Measurements from ENCODE around the gene RRP12.

RRP12 gene

DNA sequence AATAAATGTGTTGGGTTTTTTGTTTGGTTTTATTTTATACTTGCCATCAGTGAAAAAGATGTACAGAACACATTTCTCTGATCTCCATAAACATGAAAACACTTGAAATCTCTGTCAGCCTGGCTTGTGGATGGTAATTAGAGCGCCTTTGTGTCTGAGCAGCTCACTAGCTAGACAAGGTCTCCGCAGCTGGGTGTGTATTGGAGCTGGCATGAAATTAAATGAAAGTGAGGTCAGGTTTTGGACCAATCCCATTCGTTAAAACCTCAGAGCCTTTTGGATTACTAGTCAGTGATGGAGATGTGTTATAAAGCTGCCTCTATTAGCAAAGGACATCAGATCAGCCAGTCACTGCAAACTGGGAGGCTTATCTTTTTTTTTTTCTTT lies 79.3 kb downstream of the RRP12 start:
- DNase-seq (ENCODE audit: low read depth): no peak
- TF ChIP-seq, protein P1, sequence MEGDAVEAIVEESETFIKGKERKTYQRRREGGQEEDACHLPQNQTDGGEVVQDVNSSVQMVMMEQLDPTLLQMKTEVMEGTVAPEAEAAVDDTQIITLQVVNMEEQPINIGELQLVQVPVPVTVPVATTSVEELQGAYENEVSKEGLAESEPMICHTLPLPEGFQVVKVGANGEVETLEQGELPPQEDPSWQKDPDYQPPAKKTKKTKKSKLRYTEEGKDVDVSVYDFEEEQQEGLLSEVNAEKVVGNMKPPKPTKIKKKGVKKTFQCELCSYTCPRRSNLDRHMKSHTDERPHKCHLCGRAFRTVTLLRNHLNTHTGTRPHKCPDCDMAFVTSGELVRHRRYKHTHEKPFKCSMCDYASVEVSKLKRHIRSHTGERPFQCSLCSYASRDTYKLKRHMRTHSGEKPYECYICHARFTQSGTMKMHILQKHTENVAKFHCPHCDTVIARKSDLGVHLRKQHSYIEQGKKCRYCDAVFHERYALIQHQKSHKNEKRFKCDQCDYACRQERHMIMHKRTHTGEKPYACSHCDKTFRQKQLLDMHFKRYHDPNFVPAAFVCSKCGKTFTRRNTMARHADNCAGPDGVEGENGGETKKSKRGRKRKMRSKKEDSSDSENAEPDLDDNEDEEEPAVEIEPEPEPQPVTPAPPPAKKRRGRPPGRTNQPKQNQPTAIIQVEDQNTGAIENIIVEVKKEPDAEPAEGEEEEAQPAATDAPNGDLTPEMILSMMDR (conservative IDR thresholded peaks at IDR 0.05; ENCODE audit: low read length): no peak
- no peak overlapping the region for H3K4me3 ChIP-seq (ENCODE audit: low read length)

DNA sequence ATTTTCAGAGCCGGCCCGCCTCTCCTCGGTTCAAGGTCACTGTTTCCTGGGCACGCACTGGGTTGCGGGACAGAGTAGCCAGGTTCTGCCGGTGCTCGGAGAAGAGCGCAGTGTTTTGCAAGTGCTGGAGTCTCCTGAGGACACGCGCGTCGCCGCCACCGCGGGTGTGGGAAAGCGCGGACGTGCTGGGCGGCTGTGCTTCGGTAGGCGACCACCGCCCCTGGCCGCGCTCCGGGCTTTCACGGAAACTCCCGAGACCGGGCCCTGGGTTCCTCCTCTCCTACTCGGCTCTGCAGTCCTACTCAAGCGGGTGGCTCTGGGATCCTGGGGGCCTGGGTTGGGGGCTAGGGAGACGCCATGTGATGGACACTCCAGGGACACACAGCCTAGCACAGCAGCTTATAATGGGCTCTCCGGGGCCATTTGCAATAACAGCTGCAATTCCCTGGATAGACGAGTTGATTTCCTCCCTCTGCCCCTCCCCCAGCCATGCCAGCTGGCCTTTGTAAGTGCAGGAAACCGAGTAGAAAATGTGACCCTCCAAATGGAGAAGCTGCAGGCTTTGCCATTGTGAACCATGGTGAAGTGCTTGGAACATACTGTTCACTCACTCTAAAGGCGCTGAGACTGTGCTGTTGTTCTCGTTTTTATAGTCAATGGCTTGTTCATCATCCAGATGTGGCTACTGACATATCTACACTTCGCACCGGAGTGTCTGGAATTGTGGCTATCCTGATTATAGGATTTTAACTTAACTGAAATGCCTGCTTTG lies 79.9 kb downstream of the RRP12 start:
- no peak for DNase-seq (ENCODE audit: low read depth)
- peak overlapping the region; percentile 17; the same call in 1 of the 2 replicates for H3K4me3 ChIP-seq (ENCODE audit: low read length)
- TF ChIP-seq, protein P1 (conservative IDR thresholded peaks at IDR 0.05; ENCODE audit: low read length): no peak

DNA sequence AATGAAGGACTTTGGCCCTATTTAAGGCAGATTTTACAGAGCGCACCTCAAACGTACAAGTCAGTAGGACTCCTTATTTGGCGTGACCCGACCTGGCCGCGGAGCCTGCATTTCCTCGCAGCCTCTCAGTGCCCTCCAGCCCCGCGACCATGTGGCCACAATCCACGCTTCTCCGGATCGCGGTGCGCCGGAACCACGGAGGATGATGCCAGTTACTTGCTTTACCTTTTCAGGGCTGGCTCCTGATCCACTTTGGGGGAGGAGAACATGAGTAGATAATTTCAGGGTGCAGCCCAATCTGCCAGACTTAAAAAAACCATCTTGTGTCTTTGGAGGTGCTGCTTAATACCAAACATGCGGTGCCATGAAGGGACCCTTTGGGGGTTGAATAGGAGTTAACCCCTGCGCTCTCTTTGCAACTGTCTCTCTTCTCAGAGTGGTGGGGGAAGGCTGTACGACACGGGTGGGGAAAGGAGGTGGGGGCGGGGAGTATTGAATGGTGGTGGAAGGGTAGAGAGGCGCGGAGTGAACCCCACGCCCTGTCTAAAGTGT lies 80.6 kb downstream of the RRP12 start:
- TF ChIP-seq, protein P1 (conservative IDR thresholded peaks at IDR 0.05; ENCODE audit: low read length): no peak
- DNase-seq (ENCODE audit: low read depth): no peak
- peak overlapping the region; percentile 81 for H3K4me3 ChIP-seq (ENCODE audit: low read length)

DNA sequence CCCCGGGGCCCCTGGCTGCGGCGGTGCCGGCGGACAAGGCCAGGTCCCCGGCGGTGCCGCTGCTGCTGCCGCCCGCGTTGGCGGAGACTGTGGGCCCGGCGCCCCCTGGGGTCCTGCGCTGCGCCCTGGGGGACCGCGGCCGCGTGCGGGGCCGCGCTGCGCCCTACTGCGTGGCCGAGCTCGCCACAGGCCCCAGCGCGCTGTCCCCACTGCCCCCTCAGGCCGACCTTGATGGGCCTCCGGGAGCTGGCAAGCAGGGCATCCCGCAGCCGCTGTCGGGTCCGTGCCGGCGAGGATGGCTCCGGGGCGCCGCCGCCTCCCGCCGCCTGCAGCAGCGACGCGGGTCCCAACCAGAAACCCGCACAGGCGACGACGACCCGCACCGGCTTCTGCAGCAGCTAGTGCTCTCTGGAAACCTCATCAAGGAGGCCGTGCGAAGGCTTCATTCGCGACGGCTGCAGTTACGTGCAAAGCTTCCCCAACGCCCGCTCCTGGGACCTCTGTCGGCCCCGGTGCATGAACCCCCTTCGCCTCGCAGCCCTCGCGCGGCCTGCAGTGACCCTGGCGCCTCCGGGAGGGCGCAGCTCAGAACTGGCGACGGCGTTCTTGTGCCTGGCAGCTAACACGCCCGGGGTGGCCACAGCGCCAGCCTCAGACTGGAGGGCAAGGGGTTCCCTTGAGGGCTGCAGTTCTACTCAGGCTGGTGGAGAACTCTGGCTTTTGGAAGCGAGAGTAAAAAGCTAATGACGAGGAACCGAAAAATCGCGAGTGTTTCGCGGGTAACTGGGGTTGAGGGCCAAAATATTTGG lies 81.3 kb downstream of the RRP12 start:
- TF ChIP-seq, protein P1 (conservative IDR thresholded peaks at IDR 0.05; ENCODE audit: low read length): 0 out of 2 replicates have a peak, but pooled peaks have one; percentile 7
- peak overlapping the region; percentile 81 for H3K4me3 ChIP-seq (ENCODE audit: low read length)
- no peak for DNase-seq (ENCODE audit: low read depth)

DNA sequence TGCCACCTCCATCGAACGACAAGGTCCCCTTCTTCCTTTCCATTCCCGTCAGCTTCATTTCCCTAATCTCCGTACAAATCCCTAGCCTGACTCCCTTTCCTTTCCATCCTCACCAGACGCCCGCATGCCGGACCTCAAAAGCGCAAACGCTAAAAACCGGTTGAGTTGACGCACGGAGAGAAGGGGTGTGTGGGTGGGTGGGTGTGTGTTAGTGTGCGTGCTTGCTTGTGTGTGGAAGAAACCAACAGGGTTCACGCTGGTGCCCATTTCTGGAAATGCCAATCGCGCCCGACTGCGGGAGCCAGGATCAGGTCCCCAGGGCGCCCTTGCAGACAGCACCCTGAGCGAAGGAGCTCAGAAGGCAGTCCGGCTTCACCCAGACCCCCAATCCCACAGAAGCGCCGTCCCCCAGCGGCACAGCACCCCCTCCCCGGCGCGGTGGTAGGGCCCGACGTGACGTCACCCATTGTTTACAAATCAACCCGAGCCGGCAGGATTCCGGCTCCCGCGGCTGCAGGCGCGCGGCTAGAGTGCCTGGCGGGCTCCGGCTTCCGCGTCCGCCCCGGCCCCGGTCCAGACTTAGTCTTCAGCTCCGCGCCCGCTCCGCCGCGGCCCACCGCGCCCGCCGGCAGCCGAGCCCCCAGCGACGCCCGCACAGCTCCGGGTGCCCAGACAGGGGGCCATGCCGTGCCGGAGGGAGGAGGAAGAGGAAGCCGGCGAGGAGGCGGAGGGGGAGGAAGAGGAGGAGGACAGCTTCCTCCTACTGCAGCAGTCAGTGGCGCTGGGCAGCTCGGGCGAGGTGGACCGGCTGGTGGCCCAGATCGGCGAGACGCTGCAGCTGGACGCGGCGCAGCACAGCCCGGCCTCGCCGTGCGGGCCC lies 82.1 kb downstream of the RRP12 start, which contains the start of gene FRAT1:
TSS of gene FRAT1 (plus strand) at position 500 of the 880 bp plus-strand sequence. CDS start at position 683, 183 bp downstream.
- DNase-seq (ENCODE audit: low read depth): peak; percentile 89
- TF ChIP-seq, protein P1 (conservative IDR thresholded peaks at IDR 0.05; ENCODE audit: low read length): no peak

DNA sequence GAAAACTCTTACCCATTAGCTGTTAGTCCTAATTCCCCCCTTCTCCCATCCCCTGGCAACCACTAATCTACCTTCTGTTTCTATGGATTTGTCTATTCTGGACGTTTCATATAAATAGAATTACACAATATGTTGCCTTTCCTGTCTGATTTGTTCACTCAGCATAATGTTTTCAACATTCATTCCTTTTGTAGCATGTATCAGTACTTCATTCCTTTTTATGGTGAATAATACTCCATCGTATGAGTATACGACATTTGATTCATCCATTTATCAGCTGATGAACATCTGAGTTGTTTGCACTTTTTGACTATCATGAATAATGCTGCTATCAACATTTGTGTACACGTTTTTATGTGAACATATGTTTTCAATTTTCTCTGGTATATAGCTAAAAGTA lies 86.5 kb downstream of the RRP12 start:
- H3K4me3 ChIP-seq (ENCODE audit: low read length): no peak overlapping the region
- TF ChIP-seq, protein P1 (conservative IDR thresholded peaks at IDR 0.05; ENCODE audit: low read length): no peak
- no peak for DNase-seq (ENCODE audit: low read depth)

More for the DNA sequence above, 82.1 kb downstream of the RRP12 start, which contains the start of gene FRAT1:
- H3K4me3 ChIP-seq (ENCODE audit: low read length): peak within 1 kb of the TSS; percentile 81

All from AG10803 (cell line).